ENCODE results near the gene LATS2.

GRCh38 chr13:20991741-20992520, 69.5 kb downstream of the LATS2 start:
- no peak for TF ChIP-seq CTCF (IDR thresholded peaks at IDR 0.05 in 8 of 11, conservative IDR thresholded peaks at IDR 0.05 in 3 of 11)
- no peak for TF ChIP-seq POLR2AphosphoS5 (IDR thresholded peaks at IDR 0.05)
- no peak for TF ChIP-seq POLR2A (IDR thresholded peaks at IDR 0.05)
